ENCODE measurements around the gene UBTD1. TPM values are rescaled to one million over a fixed set of nuclear protein-coding genes. Genes with fewer than 3 reads are reported as not detected.

The UBTD1 gene
- total RNA-seq, 1 experiment from 2014 or later = 19.0 TPM

GRCh38 chr10:97590748-97591495 is 92.2 kb downstream of the UBTD1 start:
- Histone ChIP-seq H3K27me3 (ENCODE audit: insufficient read depth, low read length) (no peaks in the 10 kb centered on the region), H2AK5ac (ENCODE audit: insufficient read length, low read length) (no peak overlapping the region), H3K23ac (ENCODE audit: insufficient read length, low read depth, low read length) (no peak overlapping the region), H3K4me2 (ENCODE audit: insufficient read depth, insufficient read length, low read length) (no peak overlapping the region), H3K9me3 (ENCODE audit: control insufficient read depth, low read depth, low read length) (no peaks in the 10 kb centered on the region), H2BK5ac (ENCODE audit: insufficient read length, low read length) (no peak overlapping the region), H3K18ac (ENCODE audit: insufficient read length, low read depth, low read length) (no peak overlapping the region), H2BK120ac (ENCODE audit: low read depth, low read length, poor library complexity, severe bottlenecking) (no peak overlapping the region), H3K23me2 (ENCODE audit: insufficient read length, low read depth, low read length, poor library complexity, severe bottlenecking) (no peaks in the 10 kb centered on the region), H3K56ac (ENCODE audit: insufficient read length, low read depth, low read length) (no peak overlapping the region), H4K20me1 (ENCODE audit: control insufficient read depth, insufficient read depth, insufficient read length) (no peaks in the 10 kb centered on the region), H4K8ac (replicated peaks; ENCODE audit: insufficient read length, low read depth, low read length) (no peak overlapping the region), H4K91ac (ENCODE audit: insufficient read length, low read depth, low read length) (no peak overlapping the region), H3K9ac (ENCODE audit: extremely low read depth, insufficient read length, low read length) (no peak overlapping the region), H3K79me1 (ENCODE audit: insufficient read depth, low read depth, low read length, poor library complexity, severe bottlenecking) (no peaks in the 10 kb centered on the region), H2AFZ (ENCODE audit: low read length) (no peak overlapping the region), H3K27ac (ENCODE audit: insufficient read length, low read depth, low read length) (no peak overlapping the region), H3K14ac (ENCODE audit: insufficient read depth, low read length) (no peak overlapping the region), H3K4me1 (ENCODE audit: insufficient read depth, low read length) (no peaks in the 10 kb centered on the region), H3K4ac (ENCODE audit: low read depth, low read length) (no peak overlapping the region), H2BK12ac (ENCODE audit: insufficient read length, low read depth, low read length) (no peak overlapping the region), H3T11ph (ENCODE audit: low read length) (no peak overlapping the region), H3K79me2 (ENCODE audit: insufficient read depth, low read length) (no peaks in the 10 kb centered on the region), H2BK20ac (ENCODE audit: low read depth, low read length, poor library complexity, severe bottlenecking) (no peak overlapping the region), H2BK15ac (ENCODE audit: low read depth, low read length) (no peak overlapping the region), H4K5ac (ENCODE audit: insufficient read length, low read depth, low read length) (no peak overlapping the region)
- Mint-ChIP-seq H3K9me3 (no peaks in the 10 kb centered on the region), H3K4me3 (no peak overlapping the region), H3K36me3 (ENCODE audit: insufficient read depth in 1 of 3, low read depth in 3 of 3) (no peaks in the 10 kb centered on the region), H3K4me1 (no peaks in the 10 kb centered on the region), H3K27ac (no peak overlapping the region), H3K27me3 (ENCODE audit: low read depth) (no peaks in the 10 kb centered on the region)
- no peak for DNase-seq
- no peak for TF ChIP-seq CTCF (conservative IDR thresholded peaks at IDR 0.05)
- WGBS (ENCODE audit: extremely low coverage, insufficient read length, low lambda C conversion rate) = no CpG with 5 or more reads among the region's 5 CpGs
